OCI-LY7 (cell line): ENCODE data around the gene TBXA2R. TPM values are rescaled to one million over a fixed set of nuclear protein-coding genes. Genes with fewer than 3 reads are reported as not detected.

Source experiments
- BruUV-seq: library from RNA; stranded (reverse); fragments of 400-500 nt; replicated peaks from 2 replicates; lab custom pipeline; 2021; lab: Mats Ljungman, UMichigan
- CTCF ChIA-PET: fragments of 300-600 bp; sonication (Branson Sonifier 250); formaldehyde crosslinking; loops from one replicate; lab custom pipeline; 2022; ENCODE audit warnings: antibody characterized with exemption; ENCODE audit not compliant: unreplicated experiment; lab: Charles Lee
- POLR2A ChIA-PET: fragments of 300-600 bp; sonication (Branson Sonifier 250); formaldehyde crosslinking; loops from one replicate; lab custom pipeline; 2022; ENCODE audit warnings: antibody characterized with exemption; lab: Charles Lee
- DNase-seq: peaks from one replicate; pipeline ENCODE4 v3.0.0-alpha.2; 2015; ENCODE audit warnings: low spot score
- H2AFZ ChIP-seq: fragments of 200-600 bp; sonication (generic), shearing (Covaris generic); 2 replicates; pipeline ENCODE4 v1.6.1; 2014; ENCODE audit warnings: mild to moderate bottlenecking, antibody characterized with exemption, low read length, moderate library complexity
- H3K27ac ChIP-seq: fragments of 200-600 bp; sonication (generic); 2 replicates; pipeline ENCODE4 v1.5.1; 2014; ENCODE audit warnings: mixed run types, low read depth, mild to moderate bottlenecking, moderate library complexity, low read length, inconsistent platforms; ENCODE audit not compliant: poor library complexity, severe bottlenecking
- H3K36me3 ChIP-seq: fragments of 200-600 bp; sonication (generic); 2 replicates; pipeline ENCODE4 v1.6.1; 2014; ENCODE audit warnings: mild to moderate bottlenecking, antibody characterized with exemption, low read length, moderate library complexity, mixed read lengths; ENCODE audit not compliant: insufficient read depth
- H3K4me1 ChIP-seq: fragments of 200-600 bp; sonication (generic); 2 replicates; pipeline ENCODE4 v1.5.1; 2014; ENCODE audit warnings: mild to moderate bottlenecking, low read length; ENCODE audit not compliant: insufficient read depth, poor library complexity, severe bottlenecking
- H3K4me2 ChIP-seq: fragments of 200-600 bp; sonication (generic); 2 replicates; pipeline ENCODE4 v1.6.1; 2014; ENCODE audit warnings: mild to moderate bottlenecking, low read length
- H3K4me3 ChIP-seq: fragments of 200-600 bp; sonication (generic); 2 replicates; pipeline ENCODE4 v1.5.1; 2014; ENCODE audit warnings: mild to moderate bottlenecking, low read depth, low read length; ENCODE audit not compliant: poor library complexity, severe bottlenecking
- H3K79me2 ChIP-seq: fragments of 200-600 bp; sonication (generic); 2 replicates; pipeline ENCODE4 v1.6.1; 2016; ENCODE audit warnings: low read depth, mild to moderate bottlenecking, low read length, moderate library complexity, mixed read lengths; ENCODE audit not compliant: insufficient read depth
- H3K9me2 ChIP-seq: fragments of 200-600 bp; sonication (generic); 2 replicates; pipeline ENCODE4 v1.6.1; 2016; ENCODE audit warnings: mild to moderate bottlenecking, low read length, mixed read lengths; ENCODE audit not compliant: insufficient read depth
- H3K9me3 ChIP-seq: fragments of 200-600 bp; sonication (generic); 2 replicates; pipeline ENCODE4 v1.6.1; 2014; ENCODE audit warnings: mild to moderate bottlenecking, mixed run types, low read length, mixed read lengths
- H4K20me1 ChIP-seq: fragments of 200-600 bp; sonication (generic); 2 replicates; pipeline ENCODE4 v1.6.1; 2014; ENCODE audit warnings: mild to moderate bottlenecking, antibody characterized with exemption, low read length, moderate library complexity, mixed read lengths; ENCODE audit not compliant: insufficient read depth
- EZH2phosphoT487 ChIP-seq: fragments of 200-600 bp; sonication (generic); IDR thresholded peaks from 2 replicates; pipeline ENCODE4 v1.6.1; 2018; ENCODE audit warnings: low read depth, borderline replicate concordance, mild to moderate bottlenecking, mixed run types, antibody characterized with exemption, low read length, moderate library complexity, mixed read lengths
- intact Hi-C: fragments of 100-400 bp; cut with micrococcal nuclease; formaldehyde crosslinking; loops from one replicate; pipeline ENCODE4 v1.10.0; 2022; ENCODE audit not compliant: unreplicated experiment
- total RNA-seq, 2 experiments: library from RNA; depleted of rRNA in 1 of 2; stranded (reverse); fragments of >200 nt in 1 of 2; shearing (Covaris generic) in 1 of 2; gene quantifications; 2 replicates each; pipeline ENCODE4 v1.2.3, GENCODE V29; 2014 to 2022
- TF ChIP-seq, protein P1 (sequence below): fragments of 200-600 bp; sonication (generic); conservative IDR thresholded peaks from 2 replicates; pipeline ENCODE4 v1.5.1; 2014; ENCODE audit warnings: mild to moderate bottlenecking, antibody characterized with exemption, low read length, moderate library complexity, mixed read lengths

Gene TBXA2R
- total RNA-seq, 2 experiments from 2014 or later = not detected

GRCh38 chr19:3644351-3645066 lies 37.8 kb upstream of the TBXA2R start:
- Histone ChIP-seq H4K20me1 (no peaks in the 10 kb centered on the region), H3K36me3 (no peaks in the 10 kb centered on the region), H3K4me3 (no peak overlapping the region), H3K79me2 (no peaks in the 10 kb centered on the region), H3K9me3 (no peaks in the 10 kb centered on the region), H2AFZ (no peak overlapping the region), H3K9me2 (no peaks in the 10 kb centered on the region), H3K27ac (no peak overlapping the region), H3K4me1 (no peaks in the 10 kb centered on the region), H3K4me2 (no peak overlapping the region)
- CTCF ChIA-PET = no interaction called here
- no TSS peak for BruUV-seq
- POLR2A ChIA-PET = no interaction called here
- no peak for DNase-seq
- no peak for TF ChIP-seq EZH2phosphoT487
- TF ChIP-seq, protein P1, sequence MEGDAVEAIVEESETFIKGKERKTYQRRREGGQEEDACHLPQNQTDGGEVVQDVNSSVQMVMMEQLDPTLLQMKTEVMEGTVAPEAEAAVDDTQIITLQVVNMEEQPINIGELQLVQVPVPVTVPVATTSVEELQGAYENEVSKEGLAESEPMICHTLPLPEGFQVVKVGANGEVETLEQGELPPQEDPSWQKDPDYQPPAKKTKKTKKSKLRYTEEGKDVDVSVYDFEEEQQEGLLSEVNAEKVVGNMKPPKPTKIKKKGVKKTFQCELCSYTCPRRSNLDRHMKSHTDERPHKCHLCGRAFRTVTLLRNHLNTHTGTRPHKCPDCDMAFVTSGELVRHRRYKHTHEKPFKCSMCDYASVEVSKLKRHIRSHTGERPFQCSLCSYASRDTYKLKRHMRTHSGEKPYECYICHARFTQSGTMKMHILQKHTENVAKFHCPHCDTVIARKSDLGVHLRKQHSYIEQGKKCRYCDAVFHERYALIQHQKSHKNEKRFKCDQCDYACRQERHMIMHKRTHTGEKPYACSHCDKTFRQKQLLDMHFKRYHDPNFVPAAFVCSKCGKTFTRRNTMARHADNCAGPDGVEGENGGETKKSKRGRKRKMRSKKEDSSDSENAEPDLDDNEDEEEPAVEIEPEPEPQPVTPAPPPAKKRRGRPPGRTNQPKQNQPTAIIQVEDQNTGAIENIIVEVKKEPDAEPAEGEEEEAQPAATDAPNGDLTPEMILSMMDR = no peak
- intact Hi-C loops = no loop called here

DNA sequence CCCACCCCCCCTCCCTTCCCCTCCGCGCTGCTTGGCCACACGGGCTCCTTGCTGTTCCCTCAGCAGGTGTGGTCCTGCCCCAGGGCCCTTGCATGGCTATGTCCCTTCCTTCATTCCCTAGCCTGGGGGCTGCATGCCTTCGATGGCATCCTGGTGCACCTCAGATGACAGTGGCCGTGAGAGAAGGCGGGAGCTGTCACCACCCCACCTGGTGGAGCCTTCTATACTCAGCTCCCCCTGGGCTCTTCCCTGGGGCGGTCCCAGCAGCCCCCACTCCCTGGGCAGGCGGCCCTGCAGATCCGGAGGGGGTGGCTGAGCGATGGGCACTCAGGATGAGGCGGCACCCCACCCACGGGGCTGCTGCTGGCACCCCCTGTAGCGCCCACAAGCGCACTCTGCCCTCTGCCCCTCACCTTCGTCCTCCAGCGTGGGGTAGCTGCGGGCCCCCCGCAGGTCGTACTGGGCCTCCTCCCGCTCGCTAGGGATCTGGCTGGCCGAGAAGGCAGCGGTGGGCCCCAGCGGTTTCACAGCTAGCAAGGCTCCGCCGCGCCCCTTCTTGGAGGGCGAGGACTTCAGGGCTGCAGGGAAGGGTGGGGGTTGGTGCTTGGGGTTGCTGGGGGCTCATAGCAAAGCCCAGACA lies 37.1 kb upstream of the TBXA2R start:
- Histone ChIP-seq H3K36me3 (no peaks in the 10 kb centered on the region), H2AFZ (no peak overlapping the region), H3K4me3 (no peak overlapping the region), H3K79me2 (no peaks in the 10 kb centered on the region), H3K9me2 (no peaks in the 10 kb centered on the region), H3K9me3 (no peaks in the 10 kb centered on the region), H3K4me1 (no peaks in the 10 kb centered on the region), H3K27ac (no peak overlapping the region), H3K4me2 (no peak overlapping the region), H4K20me1 (no peaks in the 10 kb centered on the region)
- intact Hi-C loops = no loop called here
- CTCF ChIA-PET = no interaction called here
- BruUV-seq = no TSS peak
- TF ChIP-seq, protein P1 = no peak
- no peak for TF ChIP-seq EZH2phosphoT487
- DNase-seq = no peak
- POLR2A ChIA-PET = no interaction called here
